Ishikawa (cell line): ENCODE measurements around the gene WNT7B.

Experiments
- CREB1 ChIP-seq: IDR thresholded peaks from 2 replicates; pipeline ENCODE4 v1.6.1; 2012; ENCODE audit warnings: low read depth
- EP300 ChIP-seq: IDR thresholded peaks from 2 replicates; pipeline ENCODE4 v1.6.1; 2012; ENCODE audit warnings: borderline replicate concordance
- NFIC ChIP-seq: IDR thresholded peaks from 2 replicates; pipeline ENCODE4 v1.6.1; 2012
- TAF1 ChIP-seq: IDR thresholded peaks from 2 replicates; pipeline ENCODE4 v1.6.1; 2012; ENCODE audit warnings: low read depth, mild to moderate bottlenecking
- TCF12 ChIP-seq: IDR thresholded peaks from 2 replicates; pipeline ENCODE4 v1.6.1; 2012; ENCODE audit warnings: low read depth

- TF ChIP-seq TCF12 (peak; percentile 59; the same call in 1 of the 2 replicates), TAF1 (no peak), CREB1 (no peak), NFIC (peak; percentile 77), EP300 (no peak)
These were observed 89.5 kb downstream of the WNT7B start for GRCh38 chr22:45887202-45888131.
